Measurements from ENCODE around the gene ZRANB3. TPM values are rescaled to one million over a fixed set of nuclear protein-coding genes. Genes with fewer than 3 reads are reported as not detected.
"Not testable (repeated sequence)": the region's sequence is repeated elsewhere in the genome, so short reads cannot be mapped to it uniquely, and the experiment has no call there.

Gene ZRANB3
- 5.6 and 5.7 TPM in 2 replicates for total RNA-seq (2014; rRNA removed; shearing (Covaris generic))

- peak; percentile 99 for DNase-seq (ENCODE audit: low read depth)
Observed at GRCh38 chr2:135530313-135531230, at the start of gene ZRANB3. TSS of gene ZRANB3 (minus strand) at chr2:135531218.

GRCh38 chr2:135573620-135574019 is 42.6 kb upstream of the ZRANB3 start:
- no peak for DNase-seq (ENCODE audit: low read depth)

- no peak for DNase-seq (ENCODE audit: low read depth)
Observed at GRCh38 chr2:135570884-135571283, 39.9 kb upstream of the ZRANB3 start.

- peak; percentile 31 for DNase-seq (ENCODE audit: low read depth)
Observed at GRCh38 chr2:135563793-135564192, 32.8 kb upstream of the ZRANB3 start.

GRCh38 chr2:135561925-135562324 is 30.9 kb upstream of the ZRANB3 start:
- DNase-seq (ENCODE audit: low read depth): no peak

GRCh38 chr2:135557530-135557929 is 26.5 kb upstream of the ZRANB3 start:
- peak; percentile 7 for DNase-seq (ENCODE audit: low read depth)

GRCh38 chr2:135555311-135555710 is 24.3 kb upstream of the ZRANB3 start:
- DNase-seq (ENCODE audit: low read depth): no peak

GRCh38 chr2:135552887-135553286 is 21.9 kb upstream of the ZRANB3 start:
- no peak for DNase-seq (ENCODE audit: low read depth)

GRCh38 chr2:135551356-135551755 is 20.3 kb upstream of the ZRANB3 start:
- DNase-seq (ENCODE audit: low read depth): no peak

- DNase-seq (ENCODE audit: low read depth): no peak
Observed at GRCh38 chr2:135547311-135547710, 16.3 kb upstream of the ZRANB3 start.

- DNase-seq (ENCODE audit: low read depth): peak; percentile 48
Observed at GRCh38 chr2:135546436-135546835, 15.4 kb upstream of the ZRANB3 start.

- not testable (repeated sequence) for DNase-seq (ENCODE audit: low read depth)
Observed at GRCh38 chr2:135533545-135533944, 2.5 kb upstream of the ZRANB3 start.

- DNase-seq (ENCODE audit: low read depth): peak; percentile 5
Observed at GRCh38 chr2:135532581-135532980, 1.6 kb upstream of the ZRANB3 start.

GRCh38 chr2:135531231-135532197 is 496 bp upstream of the ZRANB3 start, which contains the start of gene R3HDM1:
TSS of gene R3HDM1 (plus strand) at chr2:135531484. CDS start at chr2:135604846, 73,362 bp downstream.
- peak; percentile 99 for DNase-seq (ENCODE audit: low read depth)

- peak; percentile 75 for DNase-seq (ENCODE audit: low read depth)
Observed at GRCh38 chr2:135528006-135528405, 3.0 kb downstream of the ZRANB3 start.

GRCh38 chr2:135525786-135526185 is 5.2 kb downstream of the ZRANB3 start:
- DNase-seq (ENCODE audit: low read depth): no peak

- no peak for DNase-seq (ENCODE audit: low read depth)
Observed at GRCh38 chr2:135512099-135512498, 18.9 kb downstream of the ZRANB3 start.

GRCh38 chr2:135510577-135510976 is 20.4 kb downstream of the ZRANB3 start:
- DNase-seq (ENCODE audit: low read depth): no peak

- no peak for DNase-seq (ENCODE audit: low read depth)
Observed at GRCh38 chr2:135504811-135505210, 26.2 kb downstream of the ZRANB3 start.

GRCh38 chr2:135498588-135498987 is 32.4 kb downstream of the ZRANB3 start:
- DNase-seq (ENCODE audit: low read depth): not testable (repeated sequence)

GRCh38 chr2:135494917-135495316 is 36.1 kb downstream of the ZRANB3 start:
- DNase-seq (ENCODE audit: low read depth): no peak

GRCh38 chr2:135494503-135494902 is 36.5 kb downstream of the ZRANB3 start:
- DNase-seq (ENCODE audit: low read depth): no peak
